Measurements from ENCODE around the gene FERMT1.
"Not testable (repeated sequence)": the region's sequence is repeated elsewhere in the genome, so short reads cannot be mapped to it uniquely, and the experiment has no call there.

The FERMT1 gene

GRCh38 chr20:6067763-6068318, 55.0 kb downstream of the FERMT1 start:
- DNase-seq, result no peak

DNA sequence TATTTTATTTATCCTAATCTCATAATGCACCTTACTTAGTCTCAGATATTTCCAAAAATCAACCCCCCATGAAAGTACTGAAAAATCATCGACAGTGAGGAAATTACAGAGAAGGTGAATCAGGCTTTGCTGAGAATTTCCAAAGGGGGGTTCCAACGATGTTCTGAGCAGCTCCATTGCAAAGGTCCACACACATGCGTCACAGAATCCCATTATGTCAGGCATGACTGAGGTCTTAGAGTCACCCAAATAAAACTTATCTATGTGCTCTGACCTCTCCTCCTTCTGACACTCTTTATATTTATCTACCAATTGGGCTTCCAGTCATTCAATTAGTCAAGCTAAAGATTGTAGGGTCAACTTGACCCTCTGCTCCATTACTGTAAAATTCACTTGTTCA, 56.2 kb downstream of the FERMT1 start:
- DNase-seq, result no peak

DNA sequence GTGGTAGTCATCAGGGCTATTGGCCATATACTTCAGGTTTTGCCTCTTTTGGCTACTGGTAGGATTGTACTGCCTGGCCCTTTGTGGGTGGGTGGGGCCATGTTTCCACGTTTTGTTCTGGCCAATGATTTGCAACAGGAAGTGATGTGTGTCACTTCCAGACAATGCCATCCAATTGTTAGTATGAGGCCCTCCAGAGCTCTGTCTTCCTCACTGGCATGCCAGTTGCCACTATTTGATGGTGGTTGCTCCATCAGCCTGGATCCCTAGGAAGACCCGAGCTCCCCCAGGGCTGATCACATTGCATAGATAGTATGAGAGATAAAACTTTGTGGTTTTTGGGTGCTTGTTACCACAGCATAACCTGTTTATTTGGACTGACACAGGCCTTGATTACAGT, 61.3 kb downstream of the FERMT1 start:
- no peak for DNase-seq

GRCh38 chr20:6060213-6060612, 62.6 kb downstream of the FERMT1 start:
- DNase-seq, result no peak

DNA sequence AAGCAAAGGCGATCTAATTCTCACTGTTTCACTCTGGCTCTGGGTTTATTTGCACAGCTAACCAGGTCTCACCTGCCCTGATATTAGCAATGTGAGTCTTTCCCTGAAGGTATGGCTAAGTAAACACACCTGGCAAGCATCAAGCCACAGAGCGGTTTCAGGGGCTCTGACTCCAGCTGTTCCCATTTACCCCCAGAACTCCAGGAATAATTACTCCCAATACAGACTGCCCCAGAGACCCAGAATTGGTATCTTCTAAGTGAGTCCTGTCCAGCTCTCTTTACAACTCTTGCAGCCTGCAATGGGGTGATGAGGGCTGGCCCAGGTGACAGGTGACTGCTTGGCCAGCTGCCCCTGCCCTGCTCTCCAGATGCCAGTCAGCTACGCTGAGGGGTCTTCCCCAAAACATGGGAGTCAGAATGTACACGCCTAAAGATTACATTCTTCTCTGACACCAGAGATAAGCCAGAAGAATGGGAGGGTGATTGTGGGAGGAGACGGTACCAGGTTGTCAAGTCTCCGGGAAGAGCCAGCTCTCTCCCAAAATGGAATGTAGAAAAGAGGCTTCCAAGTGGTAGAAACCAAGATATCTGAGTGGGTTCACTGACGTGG, 64.0 kb downstream of the FERMT1 start:
- DNase-seq, result no peak

GRCh38 chr20:6057691-6058090, 65.1 kb downstream of the FERMT1 start:
- DNase-seq, result no peak

DNA sequence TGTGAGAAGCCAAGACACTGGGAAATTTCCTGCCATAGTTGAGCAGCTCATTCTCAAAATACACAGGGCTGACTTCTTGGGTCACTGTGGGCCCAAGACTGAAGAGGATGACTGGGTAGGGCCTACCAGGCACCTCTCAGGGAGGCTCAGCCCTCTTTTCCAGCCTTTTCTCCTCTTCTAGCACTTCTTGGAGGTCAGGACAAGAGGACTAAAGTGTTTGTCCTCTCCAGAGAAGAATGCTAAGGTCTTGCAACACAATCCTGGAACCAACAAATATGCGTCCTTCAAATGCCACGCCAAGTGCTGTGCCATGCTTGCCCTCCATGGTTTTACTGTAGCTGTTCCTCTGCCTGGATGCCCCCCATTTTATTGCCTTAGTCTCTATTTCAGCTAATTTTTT, 65.7 kb downstream of the FERMT1 start:
- no peak for DNase-seq

GRCh38 chr20:6055981-6056569, 66.8 kb downstream of the FERMT1 start:
- no peak for DNase-seq

- no peak for DNase-seq
Measured at GRCh38 chr20:6055161-6055783, 67.6 kb downstream of the FERMT1 start.

- not testable (repeated sequence) for DNase-seq
Measured at GRCh38 chr20:6054689-6055051, 68.2 kb downstream of the FERMT1 start.

GRCh38 chr20:6053776-6054688, 68.8 kb downstream of the FERMT1 start, which contains the start of gene LRRN4:
Gene LRRN4 (minus strand): TSS chr20:6054060. CDS start chr20:6052799, 1,261 bp downstream.
- no peak for DNase-seq

DNA sequence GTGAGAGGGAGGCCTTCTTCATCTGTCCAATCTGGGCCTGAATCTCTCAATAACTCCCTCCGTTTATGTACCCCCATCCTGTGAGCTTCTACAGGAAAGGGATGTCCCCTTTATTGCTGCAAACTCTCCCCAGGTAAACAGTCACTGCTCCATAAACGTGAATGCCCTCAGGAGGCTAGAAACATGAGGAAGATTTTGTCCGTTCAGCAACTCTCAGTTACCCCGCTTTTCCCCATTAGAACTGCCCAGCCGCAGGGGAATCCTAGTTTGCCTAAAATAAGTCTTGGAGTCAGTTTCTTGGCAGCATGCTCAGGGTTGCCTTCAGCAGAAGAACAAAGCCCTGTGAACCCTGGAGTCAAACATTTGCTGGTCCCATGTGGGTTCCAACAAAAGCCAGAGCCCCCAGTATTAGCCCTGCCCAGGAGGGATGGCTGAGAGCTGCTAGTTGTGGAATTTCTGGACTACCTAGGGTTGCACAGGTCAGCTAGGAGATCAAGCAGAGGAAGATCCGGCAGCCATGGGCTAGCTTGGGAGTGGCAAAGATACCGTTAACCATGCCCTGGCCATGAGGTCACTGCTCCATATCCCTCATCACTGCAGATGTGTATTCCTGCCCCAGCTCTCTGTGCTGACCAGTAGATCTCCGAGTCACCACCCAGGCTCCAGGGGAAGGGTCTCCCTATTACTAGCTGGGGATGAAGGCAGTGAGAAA, 69.6 kb downstream of the FERMT1 start:
- no peak for DNase-seq

DNA sequence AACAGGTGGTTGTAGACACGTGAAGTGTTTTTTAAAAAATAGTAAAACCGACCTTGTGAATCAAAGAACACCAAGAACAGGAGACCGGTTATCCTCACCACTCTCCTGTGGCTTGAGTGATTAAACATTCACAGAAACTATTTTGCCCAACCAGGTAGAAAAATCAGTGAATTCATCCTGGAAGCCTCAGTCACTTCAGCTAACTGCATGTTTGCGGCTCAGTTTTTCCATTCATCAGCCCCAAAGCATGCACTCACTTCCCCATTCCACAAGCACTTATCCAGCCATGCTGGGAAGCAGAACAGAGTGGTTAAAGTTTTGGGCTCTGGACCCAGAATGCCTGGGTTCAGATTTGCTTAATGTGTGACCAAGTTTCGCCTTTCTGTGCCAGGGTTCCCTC, 71.3 kb downstream of the FERMT1 start:
- no peak for DNase-seq

GRCh38 chr20:6048391-6048790, 74.4 kb downstream of the FERMT1 start:
- DNase-seq, result no peak

DNA sequence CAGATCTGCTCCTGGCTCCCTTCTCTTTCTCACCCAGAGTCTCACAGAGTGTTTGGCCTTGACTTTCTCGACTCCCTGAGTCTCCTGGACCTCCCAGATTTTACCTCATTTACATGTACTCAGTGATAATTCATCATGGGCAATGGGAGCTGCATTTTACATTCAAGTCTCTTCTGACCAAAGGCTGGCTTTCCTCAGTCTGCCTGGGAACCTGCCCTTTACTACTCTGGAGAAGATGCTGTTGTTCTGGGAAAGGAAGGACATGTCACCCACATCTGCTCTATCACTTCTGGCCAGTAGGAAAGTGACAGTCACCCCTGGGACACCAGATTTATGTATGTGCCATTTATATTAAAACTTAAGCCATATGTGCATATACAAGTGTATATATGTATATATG, 76.4 kb downstream of the FERMT1 start:
- DNase-seq, result no peak

DNA sequence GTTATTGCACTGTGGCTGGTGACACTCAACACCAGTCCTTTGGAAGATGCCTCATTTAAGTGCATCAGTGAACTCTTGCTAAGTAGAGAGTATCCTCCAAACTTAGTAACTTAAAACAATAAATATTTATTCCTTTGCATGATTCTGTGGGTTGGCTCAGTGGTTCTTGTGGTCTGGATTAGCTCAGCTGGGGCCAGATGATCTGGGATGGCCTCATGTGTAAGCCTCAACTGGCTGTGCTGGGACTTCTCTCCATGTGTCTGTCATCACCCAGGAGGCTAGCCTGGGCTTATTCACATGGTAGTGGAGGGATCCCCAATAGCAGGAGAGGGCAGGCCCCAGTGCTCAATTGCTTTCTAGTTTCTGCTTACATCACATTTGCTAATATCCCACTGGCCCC, 77.3 kb downstream of the FERMT1 start:
- no peak for DNase-seq

- DNase-seq, result no peak
Measured at GRCh38 chr20:6044115-6044514, 78.7 kb downstream of the FERMT1 start.

- DNase-seq, result no peak
Measured at GRCh38 chr20:6041808-6042265, 81.0 kb downstream of the FERMT1 start.

DNA sequence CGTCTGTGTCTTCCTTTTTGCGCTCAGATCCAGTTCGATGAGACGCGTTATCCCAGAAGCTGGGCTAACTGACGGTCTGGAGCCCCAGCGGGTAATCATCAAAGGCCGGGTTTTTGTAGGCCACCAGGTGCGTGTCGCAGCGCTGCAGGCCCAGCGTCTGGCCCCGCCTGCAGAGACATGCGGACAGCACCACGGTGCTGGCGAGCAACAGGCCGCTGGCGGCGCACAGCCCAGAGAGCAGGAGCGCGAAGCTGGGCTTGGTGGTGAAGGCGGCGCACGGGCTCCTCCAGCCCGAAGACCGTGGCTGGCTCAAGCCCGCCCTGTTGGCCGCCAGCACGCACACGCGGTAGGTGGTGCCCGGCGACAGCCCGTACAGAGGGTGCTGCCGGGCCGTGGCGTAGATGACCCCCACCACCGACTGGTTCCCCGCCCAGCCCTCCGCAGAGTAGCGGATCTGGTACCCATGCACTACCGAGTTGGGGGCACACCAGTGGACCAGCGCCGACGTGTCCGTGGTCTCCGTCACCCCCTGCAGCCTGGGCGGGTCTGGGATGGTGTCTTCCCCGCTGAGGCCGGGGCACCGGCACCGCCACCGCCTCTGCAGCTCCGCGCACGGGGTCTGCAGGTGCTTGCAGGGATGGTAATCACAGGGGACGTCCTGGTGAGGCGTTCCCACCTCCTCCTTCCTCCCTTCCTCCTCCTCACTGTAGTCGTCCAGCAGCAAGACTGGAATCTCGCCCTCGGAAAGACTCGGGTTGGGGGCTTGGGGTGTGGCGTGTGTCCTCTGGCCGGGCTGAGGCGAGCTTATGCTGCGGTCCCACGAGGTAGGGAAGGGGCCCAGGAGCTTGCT, 81.6 kb downstream of the FERMT1 start:
- no peak for DNase-seq

DNA sequence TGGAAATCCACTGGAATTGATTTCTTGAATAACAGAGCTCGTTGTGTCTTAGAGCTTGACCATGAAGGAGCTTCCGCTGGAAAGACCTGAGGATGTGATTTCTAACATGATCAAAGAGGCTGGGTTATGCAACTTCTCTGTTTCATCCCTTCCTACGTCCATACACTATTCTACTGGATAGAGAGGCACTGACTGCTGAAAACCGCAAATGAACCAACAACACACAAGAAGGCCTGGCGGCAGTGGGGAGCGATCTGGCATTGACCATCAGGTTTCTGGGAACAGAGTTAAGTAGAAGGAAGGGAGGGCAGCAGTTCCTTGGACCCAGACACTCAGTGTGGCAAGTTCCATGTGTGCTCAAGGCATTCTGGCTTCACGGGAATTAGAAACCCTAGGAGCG, 82.3 kb downstream of the FERMT1 start:
- DNase-seq, result no peak

GRCh38 chr20:6039766-6040165, 83.1 kb downstream of the FERMT1 start:
- DNase-seq, result no peak
